ENCODE measurements around the gene SLC22A5.

SLC22A5 gene

GRCh38 chr5:132370181-132370970, 866 bp downstream of the SLC22A5 start (continued):
- TF ChIP-seq ZNF350 (tag by site-specific recombination; IDR thresholded peaks at IDR 0.05): no peak
- TF ChIP-seq ZNF416 (tag by site-specific recombination; IDR thresholded peaks at IDR 0.05): no peak
- no peak for TF ChIP-seq ZNF555 (tag by site-specific recombination; conservative IDR thresholded peaks at IDR 0.05)
- no peak for TF ChIP-seq ZNF521 (tag by site-specific recombination; IDR thresholded peaks at IDR 0.05)
- TF ChIP-seq, protein P1, sequence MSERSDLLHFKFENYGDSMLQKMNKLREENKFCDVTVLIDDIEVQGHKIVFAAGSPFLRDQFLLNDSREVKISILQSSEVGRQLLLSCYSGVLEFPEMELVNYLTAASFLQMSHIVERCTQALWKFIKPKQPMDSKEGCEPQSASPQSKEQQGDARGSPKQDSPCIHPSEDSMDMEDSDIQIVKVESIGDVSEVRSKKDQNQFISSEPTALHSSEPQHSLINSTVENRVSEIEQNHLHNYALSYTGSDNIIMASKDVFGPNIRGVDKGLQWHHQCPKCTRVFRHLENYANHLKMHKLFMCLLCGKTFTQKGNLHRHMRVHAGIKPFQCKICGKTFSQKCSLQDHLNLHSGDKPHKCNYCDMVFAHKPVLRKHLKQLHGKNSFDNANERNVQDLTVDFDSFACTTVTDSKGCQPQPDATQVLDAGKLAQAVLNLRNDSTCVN (tag by site-specific recombination; optimal IDR thresholded peaks at IDR 0.05): no peak
- TF ChIP-seq GLIS2 (tag by site-specific recombination; IDR thresholded peaks at IDR 0.05): peak; percentile 10; the same call in 1 of the 2 replicates
- TF ChIP-seq PRDM6 (tag by site-specific recombination; IDR thresholded peaks at IDR 0.05): no peak

DNA sequence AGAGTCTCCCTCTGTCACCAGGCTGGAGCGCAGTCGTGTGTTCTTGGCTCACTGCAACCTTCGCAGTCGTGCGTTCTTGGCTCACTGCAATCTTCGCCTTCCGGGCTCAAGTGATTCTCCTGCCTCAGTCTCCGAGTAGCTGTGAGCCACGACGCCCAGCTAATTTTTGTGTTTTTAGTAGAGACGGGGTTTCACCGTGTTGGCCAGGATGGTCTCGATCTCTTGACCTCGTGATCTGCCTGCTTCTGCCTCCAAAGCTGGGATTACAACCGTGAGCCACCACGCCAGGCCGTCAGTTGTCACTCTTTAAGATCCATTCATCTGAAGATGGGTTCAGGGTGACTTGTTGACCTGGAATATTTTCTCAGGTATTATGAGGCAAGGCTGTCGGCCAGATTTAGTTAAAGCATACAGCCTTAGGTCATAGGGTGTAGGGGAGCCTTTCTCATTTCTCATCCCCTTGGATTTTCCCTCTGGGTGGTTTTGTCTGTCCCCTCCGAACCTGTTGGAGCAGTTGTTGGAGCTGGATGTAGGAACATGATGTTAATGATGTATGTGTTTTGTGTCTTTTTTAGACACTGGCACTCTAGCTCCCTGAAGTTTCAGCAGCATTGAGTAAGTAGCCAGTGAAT, 1.6 kb downstream of the SLC22A5 start:
- Histone ChIP-seq H3K4me1 (ENCODE audit: control insufficient read depth, insufficient read depth, low read length) (no peaks in the 10 kb centered on the region), H3K27ac (ENCODE audit: extremely low read depth, low read depth, low read length) (no peak overlapping the region), H3K36me3 (ENCODE audit: control insufficient read depth in 2 of 2, insufficient read depth in 1 of 2, low read length in 2 of 2) (peaks cover 0 to 14% of the 10 kb centered on the region in 2 experiments; a peak in 1 of 3 replicates), H3K4me3 (ENCODE audit: low read depth, low read length) (peak overlapping the region; percentile 78; the same call in 1 of the 2 replicates), H3K9me3 (ENCODE audit: control insufficient read depth, insufficient read depth, low read depth, low read length) (no peaks in the 10 kb centered on the region)
- ChIA-PET CTCF (interaction anchor here (0.7 to 2.4 kb wide), 5 partner anchors 11 to 133 kb away, joined by 3 to 8 read pairs (median 3); no protein-coding TSS in a partner anchor), POLR2A (interaction anchor here (1.0 kb wide), 1 partner anchor 78 kb away, joined by 3 read pairs; no protein-coding TSS in a partner anchor)
- TF ChIP-seq SCRT2 (tag by site-specific recombination; IDR thresholded peaks at IDR 0.05): peak; percentile 70; the same call in 1 of the 2 replicates
- TF ChIP-seq, protein P2, sequence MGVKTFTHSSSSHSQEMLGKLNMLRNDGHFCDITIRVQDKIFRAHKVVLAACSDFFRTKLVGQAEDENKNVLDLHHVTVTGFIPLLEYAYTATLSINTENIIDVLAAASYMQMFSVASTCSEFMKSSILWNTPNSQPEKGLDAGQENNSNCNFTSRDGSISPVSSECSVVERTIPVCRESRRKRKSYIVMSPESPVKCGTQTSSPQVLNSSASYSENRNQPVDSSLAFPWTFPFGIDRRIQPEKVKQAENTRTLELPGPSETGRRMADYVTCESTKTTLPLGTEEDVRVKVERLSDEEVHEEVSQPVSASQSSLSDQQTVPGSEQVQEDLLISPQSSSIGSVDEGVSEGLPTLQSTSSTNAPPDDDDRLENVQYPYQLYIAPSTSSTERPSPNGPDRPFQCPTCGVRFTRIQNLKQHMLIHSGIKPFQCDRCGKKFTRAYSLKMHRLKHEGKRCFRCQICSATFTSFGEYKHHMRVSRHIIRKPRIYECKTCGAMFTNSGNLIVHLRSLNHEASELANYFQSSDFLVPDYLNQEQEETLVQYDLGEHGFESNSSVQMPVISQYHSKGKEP (tag by site-specific recombination; IDR thresholded peaks at IDR 0.05): no peak

- Histone ChIP-seq H3K9me3 (ENCODE audit: control insufficient read depth, insufficient read depth, low read depth, low read length) (no peaks in the 10 kb centered on the region), H3K36me3 (ENCODE audit: control insufficient read depth in 2 of 2, insufficient read depth in 1 of 2, low read length in 2 of 2) (peaks cover 0 to 9% of the 10 kb centered on the region in 2 experiments; a peak in 1 of 3 replicates), H3K4me1 (ENCODE audit: control insufficient read depth, insufficient read depth, low read length) (no peaks in the 10 kb centered on the region), H3K27ac (ENCODE audit: extremely low read depth, low read depth, low read length) (no peak overlapping the region), H3K4me3 (ENCODE audit: low read depth, low read length) (no peak overlapping the region)
- ChIA-PET POLR2A (interaction anchor here (1.0 kb wide), 1 partner anchor 78 kb away, joined by 3 read pairs; no protein-coding TSS in a partner anchor), CTCF (interaction anchor here (0.6 to 1.3 kb wide), 5 partner anchors 12 to 133 kb away, joined by 3 to 4 read pairs (median 3); no protein-coding TSS in a partner anchor)
- TF ChIP-seq ZFP41 (tag by site-specific recombination; IDR thresholded peaks at IDR 0.05; ENCODE audit: borderline replicate concordance) (no peak), ZNF274 (IDR thresholded peaks at IDR 0.05; ENCODE audit: low read length) (no peak), ZNF274 (tag by site-specific recombination; IDR thresholded peaks at IDR 0.05; ENCODE audit: borderline replicate concordance) (no peak), ZIC2 (tag by site-specific recombination; IDR thresholded peaks at IDR 0.05) (peak; percentile 95), ZNF148 (tag by site-specific recombination; IDR thresholded peaks at IDR 0.05; ENCODE audit: borderline replicate concordance) (no peak), ZNF670 (tag by site-specific recombination; IDR thresholded peaks at IDR 0.05; ENCODE audit: low read depth) (no peak), ZNF76 (tag by site-specific recombination; IDR thresholded peaks at IDR 0.05; ENCODE audit: borderline replicate concordance, low read depth) (no peak), ZNF404 (tag by site-specific recombination; IDR thresholded peaks at IDR 0.05) (no peak), PRDM6 (tag by site-specific recombination; IDR thresholded peaks at IDR 0.05) (no peak), ZNF324 (tag by site-specific recombination; IDR thresholded peaks at IDR 0.05) (no peak), ZNF341 (tag by site-specific recombination; IDR thresholded peaks at IDR 0.05; ENCODE audit: low read depth) (peak; percentile 24; the same call in 1 of the 2 replicates)
- TF ChIP-seq, protein P3, sequence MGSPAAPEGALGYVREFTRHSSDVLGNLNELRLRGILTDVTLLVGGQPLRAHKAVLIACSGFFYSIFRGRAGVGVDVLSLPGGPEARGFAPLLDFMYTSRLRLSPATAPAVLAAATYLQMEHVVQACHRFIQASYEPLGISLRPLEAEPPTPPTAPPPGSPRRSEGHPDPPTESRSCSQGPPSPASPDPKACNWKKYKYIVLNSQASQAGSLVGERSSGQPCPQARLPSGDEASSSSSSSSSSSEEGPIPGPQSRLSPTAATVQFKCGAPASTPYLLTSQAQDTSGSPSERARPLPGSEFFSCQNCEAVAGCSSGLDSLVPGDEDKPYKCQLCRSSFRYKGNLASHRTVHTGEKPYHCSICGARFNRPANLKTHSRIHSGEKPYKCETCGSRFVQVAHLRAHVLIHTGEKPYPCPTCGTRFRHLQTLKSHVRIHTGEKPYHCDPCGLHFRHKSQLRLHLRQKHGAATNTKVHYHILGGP (tag by site-specific recombination; IDR thresholded peaks at IDR 0.05): no peak
Measured at GRCh38 chr5:132371603-132371994, 2.1 kb downstream of the SLC22A5 start.

All from HEK293 (cell line).